ENCODE results near the gene ZNF679. TPM values are rescaled to one million over a fixed set of nuclear protein-coding genes. Genes with fewer than 3 reads are reported as not detected.
"Not testable (repeated sequence)": the region's sequence is repeated elsewhere in the genome, so short reads cannot be mapped to it uniquely, and the experiment has no call there.

ZNF679 gene
- total RNA-seq, 6 donors from 2014 or later: not detected

DNA sequence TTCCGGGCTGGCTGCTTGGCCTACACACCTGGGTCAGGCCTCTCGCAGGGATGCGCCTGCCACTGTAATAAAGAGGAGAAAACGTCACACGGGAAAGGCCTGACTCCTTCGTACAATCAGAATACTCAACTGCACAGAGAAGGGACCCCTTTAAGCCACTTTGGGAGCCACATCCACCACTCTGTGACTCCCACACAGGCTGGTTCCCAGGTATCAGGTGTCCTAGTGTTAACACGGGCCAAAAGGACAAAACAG is 79.7 kb downstream of the ZNF679 start:
- DNase-seq (no peak), ATAC-seq (ENCODE audit: low FRiP score in 2 of 2) (no peak)
- peak overlapping the region in 3 of 4 donors; percentile 50 to 72 (median 63) for H3K4me3 ChIP-seq
- TF ChIP-seq POLR2A (IDR thresholded peaks at IDR 0.05) (no peak), POLR2AphosphoS5 (IDR thresholded peaks at IDR 0.05) (no peak), EP300 (IDR thresholded peaks at IDR 0.05) (no peak)
- TF ChIP-seq, protein P1, sequence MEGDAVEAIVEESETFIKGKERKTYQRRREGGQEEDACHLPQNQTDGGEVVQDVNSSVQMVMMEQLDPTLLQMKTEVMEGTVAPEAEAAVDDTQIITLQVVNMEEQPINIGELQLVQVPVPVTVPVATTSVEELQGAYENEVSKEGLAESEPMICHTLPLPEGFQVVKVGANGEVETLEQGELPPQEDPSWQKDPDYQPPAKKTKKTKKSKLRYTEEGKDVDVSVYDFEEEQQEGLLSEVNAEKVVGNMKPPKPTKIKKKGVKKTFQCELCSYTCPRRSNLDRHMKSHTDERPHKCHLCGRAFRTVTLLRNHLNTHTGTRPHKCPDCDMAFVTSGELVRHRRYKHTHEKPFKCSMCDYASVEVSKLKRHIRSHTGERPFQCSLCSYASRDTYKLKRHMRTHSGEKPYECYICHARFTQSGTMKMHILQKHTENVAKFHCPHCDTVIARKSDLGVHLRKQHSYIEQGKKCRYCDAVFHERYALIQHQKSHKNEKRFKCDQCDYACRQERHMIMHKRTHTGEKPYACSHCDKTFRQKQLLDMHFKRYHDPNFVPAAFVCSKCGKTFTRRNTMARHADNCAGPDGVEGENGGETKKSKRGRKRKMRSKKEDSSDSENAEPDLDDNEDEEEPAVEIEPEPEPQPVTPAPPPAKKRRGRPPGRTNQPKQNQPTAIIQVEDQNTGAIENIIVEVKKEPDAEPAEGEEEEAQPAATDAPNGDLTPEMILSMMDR (IDR thresholded peaks at IDR 0.05): no peak
- 57 to 65% methylated on average over 7 of the region's 7 CpGs for WGBS, 2 donors
- H3K4me1 ChIP-seq: peaks cover 6 to 13% (median 9%) of the 10 kb centered on the region in 4 donors
- no peaks in the 10 kb centered on the region for H3K9me3 ChIP-seq
- H3K36me3 ChIP-seq: no peaks in the 10 kb centered on the region
- H3K27ac ChIP-seq: peak overlapping the region; percentile 80 to 92 (median 86)
- H3K27me3 ChIP-seq: no peaks in the 10 kb centered on the region

DNA sequence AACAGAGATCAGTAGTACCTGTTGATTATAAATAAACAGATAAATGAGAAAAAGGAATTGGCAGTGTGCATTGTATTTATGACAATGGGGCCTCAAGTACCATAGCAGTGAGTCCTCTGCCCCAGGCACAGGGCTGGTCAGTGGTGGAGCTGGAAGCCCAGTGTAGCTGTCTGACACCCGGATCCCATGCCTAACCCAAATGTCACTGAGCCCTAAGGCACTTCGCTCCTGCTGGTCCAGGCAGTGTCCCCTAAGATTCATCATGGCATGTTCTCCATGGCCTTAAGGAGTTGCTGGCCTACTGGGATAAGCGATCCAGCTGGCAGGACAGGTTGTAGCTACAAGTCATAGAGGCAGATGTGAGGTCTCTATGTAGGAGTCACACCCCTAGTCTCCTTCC is 82.2 kb downstream of the ZNF679 start:
- H3K4me3 ChIP-seq: no peak overlapping the region
- no peaks in the 10 kb centered on the region for H3K27me3 ChIP-seq
- no peak overlapping the region for H3K27ac ChIP-seq
- WGBS, 2 donors: 91 to 100% methylated on average over 2 to 3 of the region's 3 CpGs
- no peak for ATAC-seq (ENCODE audit: low FRiP score in 2 of 2)
- DNase-seq: no peak
- TF ChIP-seq POLR2A (IDR thresholded peaks at IDR 0.05): no peak
- TF ChIP-seq, protein P1 (IDR thresholded peaks at IDR 0.05): no peak
- no peaks in the 10 kb centered on the region for H3K9me3 ChIP-seq
- H3K4me1 ChIP-seq: peaks cover 19 to 31% (median 22%) of the 10 kb centered on the region in 4 donors
- H3K36me3 ChIP-seq: no peaks in the 10 kb centered on the region

DNA sequence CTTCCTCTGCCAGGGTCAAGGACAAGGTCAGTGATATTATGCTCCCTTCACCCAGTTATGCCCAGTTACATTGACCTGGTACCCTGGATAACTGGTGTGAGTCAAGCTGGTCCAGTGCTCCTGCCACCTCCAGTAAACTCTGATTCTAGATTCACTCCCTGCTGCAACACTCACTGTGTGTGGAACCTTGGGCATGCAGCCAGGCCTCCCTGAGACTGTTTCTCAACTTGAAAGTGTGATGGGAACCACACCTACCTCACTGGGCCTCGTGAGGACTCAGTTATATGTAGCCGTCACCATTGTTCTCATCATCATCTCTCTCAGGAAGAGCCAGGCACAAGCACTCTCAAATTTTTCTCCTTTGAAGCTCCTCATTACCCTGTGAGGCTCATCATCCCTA is 84.6 kb downstream of the ZNF679 start:
- Histone ChIP-seq H3K36me3 (no peaks in the 10 kb centered on the region), H3K9me3 (no peaks in the 10 kb centered on the region), H3K27me3 (no peaks in the 10 kb centered on the region), H3K4me1 (peaks cover 13 to 24% (median 16%) of the 10 kb centered on the region in 4 donors), H3K27ac (no peak overlapping the region), H3K4me3 (no peak overlapping the region)
- WGBS, 2 donors: 35 to 56% methylated on average over 2 of the region's 2 CpGs
- ATAC-seq (ENCODE audit: low FRiP score in 2 of 2) (no peak), DNase-seq (no peak)
- TF ChIP-seq, protein P1 (IDR thresholded peaks at IDR 0.05): no peak
- TF ChIP-seq EP300 (IDR thresholded peaks at IDR 0.05) (no peak), POLR2AphosphoS5 (IDR thresholded peaks at IDR 0.05) (no peak), POLR2A (IDR thresholded peaks at IDR 0.05) (no peak)

DNA sequence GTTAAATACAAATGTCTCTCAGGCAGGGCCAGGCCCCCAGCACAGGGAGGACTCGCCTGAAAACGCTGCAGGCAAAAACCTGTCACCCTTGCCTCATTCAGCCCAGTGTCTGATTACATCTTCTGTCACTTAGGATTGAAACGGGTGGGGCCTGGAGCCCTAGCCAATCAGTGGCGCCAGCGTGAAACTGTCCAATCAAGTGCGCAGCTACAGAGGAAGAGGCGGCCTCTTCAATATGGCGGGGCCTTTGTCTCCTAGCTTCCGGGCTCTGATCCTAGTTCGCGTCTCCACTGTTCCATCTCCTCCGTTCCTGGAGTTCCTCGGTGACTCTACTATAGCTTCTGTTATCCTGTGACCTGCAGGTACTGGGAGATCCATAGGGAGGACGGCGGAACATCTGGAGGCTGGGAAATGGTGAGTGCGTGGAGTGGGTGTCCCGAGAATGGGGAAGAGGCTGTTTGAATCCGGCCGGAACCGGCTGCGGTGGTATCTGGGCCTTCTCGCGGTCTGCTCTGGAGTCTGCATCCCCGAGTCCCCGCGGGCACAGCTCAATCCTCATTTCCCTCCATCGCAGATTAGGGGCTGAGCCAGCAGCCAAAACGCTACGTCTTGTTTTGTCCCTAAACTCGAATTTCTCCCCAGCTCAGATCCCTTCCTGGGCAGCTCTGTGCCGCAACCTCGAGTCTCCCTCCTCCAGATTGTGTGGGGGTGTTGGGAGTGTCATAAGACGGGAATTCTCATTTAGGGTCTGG is 85.6 kb downstream of the ZNF679 start, which contains the start of gene ZNF736:
Gene ZNF736 (plus strand): TSS at position 222 of the 752 bp plus-strand sequence. CDS start 190 bp downstream, at position 412.
- peak within 1 kb of the TSS; percentile 59 to 84 (median 68) for H3K4me3 ChIP-seq
- no peaks in the 10 kb centered on the region for H3K27me3 ChIP-seq
- no peaks in the 10 kb centered on the region for H3K36me3 ChIP-seq
- peaks cover 10 to 22% (median 15%) of the 10 kb centered on the region in 4 donors for H3K4me1 ChIP-seq
- WGBS, 2 donors: 0 to 1% methylated on average over 31 to 33 of the region's 33 CpGs
- TF ChIP-seq EP300 (IDR thresholded peaks at IDR 0.05): no peak
- TF ChIP-seq POLR2AphosphoS5 (IDR thresholded peaks at IDR 0.05): peak; percentile 56 to 76
- TF ChIP-seq POLR2A (IDR thresholded peaks at IDR 0.05): peak in 3 of 4 donors; percentile 24 to 68 (median 66)
- H3K9me3 ChIP-seq: no peaks in the 10 kb centered on the region
- ATAC-seq (ENCODE audit: low FRiP score in 2 of 2): peak; percentile 98 to 99
- H3K27ac ChIP-seq: peak within 1 kb of the TSS; percentile 69 to 83 (median 74)
- DNase-seq: peak; percentile 22 to 94

DNA sequence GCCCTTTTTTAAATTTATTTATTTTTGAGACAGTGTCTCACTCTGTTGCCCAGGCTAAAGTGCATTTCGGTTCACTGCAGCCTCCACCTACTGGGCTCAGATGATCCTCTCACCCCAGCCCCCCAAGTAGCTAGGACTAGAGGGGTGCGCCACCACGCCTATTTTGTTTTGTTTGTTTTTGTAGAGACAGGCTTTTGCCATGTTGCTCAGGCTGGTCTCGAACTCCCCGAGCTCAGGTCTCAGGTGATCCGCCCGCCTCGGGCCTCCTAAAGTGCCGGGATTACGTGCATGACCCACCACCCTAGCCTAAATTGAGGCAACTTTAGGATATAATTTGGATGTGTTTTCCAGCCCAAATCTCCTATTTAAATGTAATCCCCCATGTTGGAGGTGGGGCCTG is 86.3 kb downstream of the ZNF679 start:
- Histone ChIP-seq H3K27me3 (no peaks in the 10 kb centered on the region), H3K36me3 (no peaks in the 10 kb centered on the region)

DNA sequence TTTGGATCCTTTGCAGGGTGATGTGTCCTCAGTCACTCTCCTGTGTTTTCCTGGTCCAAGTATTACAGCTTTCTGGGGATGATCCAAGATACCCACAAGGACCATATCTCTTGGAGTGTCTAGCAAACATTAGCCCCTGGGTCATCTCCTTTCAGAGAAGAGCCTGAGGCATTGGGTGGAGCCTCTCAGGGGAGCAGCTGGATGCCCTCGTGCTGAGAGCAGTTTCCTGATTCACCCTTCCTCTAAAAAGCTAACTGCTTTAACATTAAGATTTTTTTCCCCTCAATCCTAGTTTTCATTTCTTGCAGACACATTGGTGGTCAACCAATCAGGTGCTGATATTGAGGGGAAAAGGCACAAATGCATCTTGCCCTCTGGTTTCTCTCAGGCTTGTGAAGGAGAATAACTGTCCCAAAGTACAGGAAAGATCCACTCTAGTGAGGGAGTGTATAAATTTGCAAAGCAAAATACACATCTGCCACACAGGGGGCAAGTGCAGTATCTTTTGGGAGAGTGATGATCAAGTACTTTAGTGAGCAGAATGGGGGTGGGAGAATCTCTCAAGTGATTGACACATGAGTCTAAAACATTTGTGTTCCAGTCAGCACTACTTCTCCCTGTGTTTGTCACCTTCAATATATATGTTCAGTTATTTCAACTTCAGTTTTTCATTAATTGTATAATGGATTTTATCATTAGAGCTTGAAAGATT is 87.9 kb downstream of the ZNF679 start:
- peaks cover 10 to 22% (median 15%) of the 10 kb centered on the region in 4 donors for H3K4me1 ChIP-seq
- not testable (repeated sequence) for H3K36me3 ChIP-seq; H3K9me3 ChIP-seq; H3K4me3 ChIP-seq; H3K27ac ChIP-seq; ATAC-seq (ENCODE audit: low FRiP score in 2 of 2); DNase-seq; H3K27me3 ChIP-seq
- WGBS, 2 donors: 20 to 46% methylated on average over 1 of the region's 1 CpG

More for the DNA sequence above, 86.3 kb downstream of the ZNF679 start:
- WGBS, 2 donors: 16 to 34% methylated on average over 10 of the region's 10 CpGs
- TF ChIP-seq EP300 (IDR thresholded peaks at IDR 0.05) (no peak), POLR2A (IDR thresholded peaks at IDR 0.05) (no peak), POLR2AphosphoS5 (IDR thresholded peaks at IDR 0.05) (no peak)
- TF ChIP-seq, protein P1 (IDR thresholded peaks at IDR 0.05): no peak
- H3K9me3 ChIP-seq: no peaks in the 10 kb centered on the region
- peak overlapping the region; percentile 59 to 84 (median 68) for H3K4me3 ChIP-seq
- DNase-seq (no peak), ATAC-seq (ENCODE audit: low FRiP score in 2 of 2) (no peak)
- peak overlapping the region in 3 of 4 donors; percentile 70 to 83 (median 79) for H3K27ac ChIP-seq
- H3K4me1 ChIP-seq: peaks cover 10 to 22% (median 15%) of the 10 kb centered on the region in 4 donors

All from upper lobe of left lung (tissue), 6 donors.